ENCODE data around the gene PDGFB.

Gene PDGFB

DNA sequence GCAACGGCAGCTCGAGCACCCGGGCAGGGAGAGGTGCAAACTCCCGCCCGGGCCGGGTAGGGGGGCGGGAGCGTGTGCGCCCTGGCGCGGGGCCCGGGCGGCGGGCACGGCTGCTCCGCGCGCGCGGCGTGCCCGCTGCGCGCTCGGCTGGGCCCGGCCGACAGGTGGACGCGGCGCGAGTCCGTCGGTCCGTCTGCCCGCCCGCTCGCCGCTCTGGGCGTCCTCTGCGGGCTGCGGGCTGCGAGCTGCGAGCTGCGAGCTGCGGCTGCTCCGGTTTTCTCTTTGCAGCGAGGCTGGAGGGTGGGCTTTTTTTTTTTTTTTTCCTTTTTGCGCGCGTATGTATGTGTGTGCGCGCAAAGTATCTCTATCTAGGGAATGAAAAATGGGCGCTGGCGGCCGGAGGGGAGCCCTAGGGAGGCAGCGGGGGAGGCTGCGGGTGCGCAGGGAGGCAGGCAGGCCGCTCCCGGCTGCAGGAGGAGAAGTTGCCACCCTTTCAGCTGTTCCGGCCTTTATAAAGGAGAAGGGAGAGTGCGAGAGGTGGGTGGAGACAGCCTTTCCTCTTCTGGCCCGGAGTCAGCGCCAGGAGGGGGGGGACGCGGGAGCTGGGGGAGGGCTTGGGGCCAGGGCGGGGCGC, at the start of gene PDGFB:
Gene PDGFB (minus strand): TSS at position 487 of the 634 bp plus-strand sequence. CDS start 1,019 bp downstream, outside the sequence.
- no peak for DNase-seq

DNA sequence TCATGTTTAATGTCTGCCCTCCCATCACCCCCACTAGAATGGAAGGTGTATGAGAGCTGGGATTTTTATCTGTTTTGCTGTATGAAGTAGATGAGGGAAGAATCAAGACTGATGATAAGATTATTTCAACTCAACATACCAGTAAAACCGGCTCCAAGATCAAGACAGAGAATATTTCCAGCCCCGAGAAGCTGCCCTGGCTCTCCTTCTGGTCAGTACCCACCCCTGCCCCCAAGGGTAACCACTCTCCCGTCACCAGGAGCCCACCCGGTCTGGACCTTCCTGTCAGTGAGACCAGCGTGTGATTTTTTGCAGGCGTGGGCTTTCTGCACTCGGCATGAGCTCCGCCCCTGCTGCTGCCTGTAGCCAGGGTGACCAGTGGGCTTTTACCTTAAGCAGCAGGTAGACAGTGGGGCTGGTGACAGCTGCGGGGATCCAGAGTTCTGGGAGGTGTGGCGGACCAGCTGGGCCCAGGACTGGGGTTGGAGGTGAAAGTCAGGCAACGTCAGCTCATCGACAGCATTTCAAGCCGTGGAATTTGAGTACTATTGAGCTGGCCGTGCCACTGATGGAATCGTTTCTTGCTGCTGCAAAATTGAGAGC, 49.1 kb upstream of the PDGFB start:
- DNase-seq: no peak

DNA sequence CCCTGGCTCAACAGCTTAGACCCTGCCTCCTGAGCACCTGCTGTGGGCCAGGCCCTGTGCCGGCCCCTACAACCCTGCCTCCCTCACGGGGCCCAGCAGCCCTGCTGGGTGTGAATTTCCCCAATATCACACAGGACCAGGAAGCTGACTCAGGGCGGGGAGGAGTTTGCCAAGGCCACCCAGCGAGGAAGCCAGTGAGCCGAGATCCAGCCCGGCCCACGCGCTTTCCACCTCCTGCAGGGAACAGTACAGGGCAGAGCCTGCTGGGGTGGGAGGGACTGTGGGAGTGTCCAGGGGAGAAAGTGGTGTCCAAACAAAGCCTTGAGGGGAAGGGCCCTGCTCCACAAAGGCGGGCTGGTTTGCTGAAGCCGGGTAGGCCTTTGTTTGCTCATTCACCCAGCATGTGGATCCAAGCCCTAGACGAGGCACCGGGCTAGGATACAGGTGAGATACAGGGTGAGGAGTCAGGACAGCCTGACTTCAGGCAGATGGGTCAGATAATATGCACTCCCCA, 47.8 kb upstream of the PDGFB start:
- no peak for DNase-seq

DNA sequence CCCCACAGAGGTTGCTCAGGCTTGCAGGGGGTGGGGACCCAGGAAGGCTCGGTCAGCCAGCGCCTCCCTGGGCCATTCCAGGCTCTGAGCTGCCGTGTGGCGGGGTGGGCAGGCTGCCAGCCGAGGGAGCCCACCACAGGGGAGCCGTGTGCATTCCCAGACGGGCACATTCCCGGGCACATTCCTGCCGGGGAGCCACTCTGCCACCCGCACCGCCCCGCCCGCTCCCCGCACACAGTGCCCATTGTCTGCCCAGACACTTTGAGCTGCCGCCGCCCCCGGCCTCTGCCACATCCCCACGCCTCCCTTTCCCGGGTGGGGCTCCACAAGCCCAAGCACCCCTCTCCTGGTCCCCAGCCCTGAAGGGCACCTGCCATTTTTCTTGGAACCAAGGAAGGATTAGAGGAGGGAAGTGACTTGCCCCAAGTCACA, 47.3 kb upstream of the PDGFB start:
- no peak for DNase-seq

DNA sequence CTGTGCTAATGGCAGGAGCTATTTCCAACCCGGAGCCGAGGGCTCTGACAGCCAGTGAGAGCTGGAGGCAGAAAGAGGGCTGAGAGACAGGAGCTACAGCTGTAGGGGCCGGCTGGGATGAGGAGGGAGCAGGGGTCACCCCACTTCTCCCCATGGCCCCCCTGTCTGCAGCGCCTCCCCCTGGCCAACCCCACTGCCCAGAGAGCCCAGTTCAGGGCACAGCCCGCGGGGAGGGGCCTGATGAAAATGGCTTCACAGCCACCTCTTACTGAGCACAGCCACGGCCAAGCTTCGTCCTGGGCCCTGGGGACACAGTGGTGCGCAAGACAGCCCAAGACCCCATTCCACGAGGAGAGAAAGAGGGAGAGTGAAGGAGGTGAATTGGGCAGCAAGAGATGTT, 46.7 kb upstream of the PDGFB start:
- DNase-seq: no peak

DNA sequence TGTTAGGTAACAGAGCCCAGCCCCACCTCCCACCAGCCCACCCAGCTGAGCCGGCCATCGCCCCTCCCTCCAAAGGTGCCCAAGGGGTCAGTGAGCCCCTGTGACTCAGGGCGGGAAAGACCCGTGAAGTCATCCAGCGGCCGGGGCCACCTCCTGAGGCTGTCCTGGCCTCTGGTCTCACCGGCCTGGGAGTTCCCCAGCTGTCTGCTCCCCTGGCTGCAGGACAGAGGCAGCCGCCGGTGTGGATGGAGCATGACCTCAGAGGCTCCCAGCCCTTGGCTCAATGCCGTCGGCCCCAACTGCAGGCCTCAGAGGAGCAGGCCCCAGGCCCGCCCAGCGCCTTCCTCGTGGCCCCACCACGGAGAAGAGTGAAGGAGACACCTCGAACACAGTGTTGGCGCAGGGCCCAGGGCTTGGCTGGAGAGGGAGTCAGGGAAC, 46.0 kb upstream of the PDGFB start:
- no peak for DNase-seq

DNA sequence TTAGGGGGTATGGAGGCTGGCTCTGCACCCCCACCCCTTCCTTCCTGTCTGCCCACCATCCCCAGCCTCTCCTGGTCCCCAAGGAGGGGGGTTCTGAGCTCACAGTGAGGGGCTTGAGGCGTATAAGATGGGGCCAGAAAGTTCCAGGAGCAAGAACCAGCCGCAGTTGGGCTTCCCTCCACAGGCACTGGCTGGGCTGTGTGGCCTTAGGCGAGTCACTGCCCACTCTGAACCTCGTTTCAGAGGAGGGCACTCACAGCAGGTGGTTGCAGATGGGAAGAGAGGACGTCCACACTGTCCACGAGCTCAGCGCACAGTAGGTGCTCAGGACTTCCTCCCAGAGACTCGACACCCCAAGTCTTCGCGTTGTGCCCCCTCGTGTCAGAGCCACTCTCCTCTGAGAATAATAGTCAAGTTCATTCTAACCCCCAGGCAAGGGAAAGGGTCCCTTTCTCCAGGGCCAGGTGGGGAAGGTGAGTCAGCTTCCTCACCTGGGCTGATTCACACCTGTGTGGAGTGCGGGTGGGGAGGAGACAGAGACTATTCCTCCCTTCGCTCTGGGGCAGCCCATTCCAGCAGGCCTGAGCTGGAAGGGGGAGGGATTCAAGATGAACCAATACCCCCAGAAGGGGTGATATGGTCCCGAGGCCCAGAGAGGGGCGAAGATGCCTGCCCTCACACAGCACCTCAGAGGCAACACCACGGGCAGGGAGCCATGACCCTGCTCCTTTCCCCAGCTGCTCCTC, 45.4 kb upstream of the PDGFB start:
- no peak for DNase-seq

DNA sequence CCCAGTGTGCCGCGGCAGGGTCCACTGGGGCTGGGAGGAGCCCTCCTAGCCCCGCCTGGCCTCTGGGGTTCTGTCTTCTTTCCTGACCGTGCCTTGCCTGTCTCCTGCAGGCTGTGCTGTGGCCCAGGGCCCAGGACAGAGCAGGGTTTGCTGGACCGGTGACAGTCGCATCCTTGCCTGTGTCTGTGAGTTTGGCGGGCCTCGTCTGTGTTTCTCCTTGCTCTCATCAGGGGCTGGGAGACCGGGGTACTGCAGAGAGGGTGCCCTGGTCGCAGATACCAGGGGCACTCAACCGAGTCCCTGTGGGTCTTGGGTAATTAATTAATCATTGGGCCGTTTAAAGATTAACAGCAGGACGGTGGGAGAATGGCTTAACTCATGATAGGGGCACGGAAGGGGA, 44.8 kb upstream of the PDGFB start:
- no peak for DNase-seq

DNA sequence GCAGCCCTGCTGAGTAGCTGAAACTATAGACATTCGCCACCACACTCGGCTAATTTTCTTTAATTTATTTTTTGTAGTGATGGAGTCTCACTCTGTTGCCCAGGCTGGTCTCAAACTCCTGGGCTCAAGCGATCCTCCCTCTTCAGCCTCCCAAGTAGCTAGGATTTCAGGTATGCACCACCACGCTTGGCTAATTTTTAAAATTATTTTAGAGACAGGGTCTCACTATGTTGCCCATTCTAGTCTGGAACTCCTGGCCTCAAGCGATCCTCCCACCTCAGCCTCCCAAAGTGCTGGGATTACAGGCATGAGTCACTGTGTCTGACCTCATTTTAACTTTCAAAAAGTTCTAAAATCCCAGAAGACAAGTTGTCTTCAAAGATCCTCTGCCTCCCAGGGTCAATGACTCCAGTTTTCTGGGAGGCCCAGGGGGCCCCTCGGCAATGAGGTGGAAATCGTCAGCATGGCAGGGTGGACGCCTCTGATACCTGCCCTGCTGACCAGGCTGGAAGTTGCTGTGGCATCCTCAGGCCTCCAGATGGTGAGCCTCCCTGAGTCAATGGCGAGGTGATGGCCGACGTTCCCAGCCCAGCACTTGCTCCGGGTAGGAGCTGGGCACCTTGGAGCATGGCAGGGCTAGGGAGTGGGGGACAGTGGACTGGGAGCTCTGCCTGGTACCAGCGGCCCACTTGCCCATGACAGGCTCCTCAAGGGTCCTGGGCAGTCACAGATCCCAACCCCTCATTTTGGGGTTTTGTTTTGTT, 43.5 kb upstream of the PDGFB start:
- DNase-seq: no peak

DNA sequence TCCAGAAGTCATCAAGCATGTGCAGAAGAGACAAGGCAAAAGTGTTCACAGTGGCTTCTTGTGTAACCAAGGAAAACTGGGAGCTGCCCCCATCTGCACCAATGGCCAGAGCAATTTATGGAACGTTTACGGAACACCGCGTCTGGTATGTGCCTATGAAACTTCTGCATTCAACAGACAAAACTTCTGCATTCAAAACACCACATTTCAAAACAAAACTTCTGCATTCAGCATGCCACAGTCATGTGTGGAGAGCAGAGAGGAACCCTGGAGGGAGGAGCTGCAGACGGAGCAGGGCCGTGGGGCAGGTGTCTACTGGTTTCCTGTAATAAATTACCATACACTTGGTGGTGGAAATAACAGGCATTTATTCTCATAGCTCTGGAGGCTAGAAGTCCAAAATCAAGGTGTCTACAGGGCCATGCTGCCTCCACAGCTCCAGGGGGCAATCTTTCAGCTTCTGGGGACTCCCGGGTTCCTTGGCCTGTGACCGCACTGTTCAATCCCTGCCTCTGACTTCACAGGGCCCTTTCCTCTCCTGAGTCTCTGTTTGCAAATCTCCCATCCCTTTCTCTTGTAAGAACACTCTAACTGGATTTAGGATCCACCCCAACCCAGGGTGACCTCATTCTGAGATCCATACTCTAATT, 42.4 kb upstream of the PDGFB start:
- DNase-seq: no peak

DNA sequence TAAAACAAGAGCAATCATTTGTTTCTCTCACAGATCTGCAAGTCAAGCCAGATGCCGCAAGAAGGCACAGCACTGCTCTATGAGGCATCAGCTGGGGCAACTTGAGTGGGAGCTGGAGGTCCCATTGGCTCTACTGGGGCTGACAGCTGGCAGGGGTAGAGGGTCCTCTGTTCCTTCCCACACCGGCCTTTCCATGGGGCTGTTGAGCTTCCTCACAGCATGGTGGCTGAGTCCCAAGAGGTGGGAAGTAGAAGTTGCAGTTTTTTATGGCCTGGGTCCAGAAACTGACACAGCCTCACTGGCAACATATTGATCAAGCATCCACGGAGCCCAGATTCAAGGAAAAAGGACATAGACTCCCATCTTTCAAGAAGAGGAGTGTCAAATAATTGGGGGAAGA, 40.2 kb upstream of the PDGFB start:
- DNase-seq: no peak

DNA sequence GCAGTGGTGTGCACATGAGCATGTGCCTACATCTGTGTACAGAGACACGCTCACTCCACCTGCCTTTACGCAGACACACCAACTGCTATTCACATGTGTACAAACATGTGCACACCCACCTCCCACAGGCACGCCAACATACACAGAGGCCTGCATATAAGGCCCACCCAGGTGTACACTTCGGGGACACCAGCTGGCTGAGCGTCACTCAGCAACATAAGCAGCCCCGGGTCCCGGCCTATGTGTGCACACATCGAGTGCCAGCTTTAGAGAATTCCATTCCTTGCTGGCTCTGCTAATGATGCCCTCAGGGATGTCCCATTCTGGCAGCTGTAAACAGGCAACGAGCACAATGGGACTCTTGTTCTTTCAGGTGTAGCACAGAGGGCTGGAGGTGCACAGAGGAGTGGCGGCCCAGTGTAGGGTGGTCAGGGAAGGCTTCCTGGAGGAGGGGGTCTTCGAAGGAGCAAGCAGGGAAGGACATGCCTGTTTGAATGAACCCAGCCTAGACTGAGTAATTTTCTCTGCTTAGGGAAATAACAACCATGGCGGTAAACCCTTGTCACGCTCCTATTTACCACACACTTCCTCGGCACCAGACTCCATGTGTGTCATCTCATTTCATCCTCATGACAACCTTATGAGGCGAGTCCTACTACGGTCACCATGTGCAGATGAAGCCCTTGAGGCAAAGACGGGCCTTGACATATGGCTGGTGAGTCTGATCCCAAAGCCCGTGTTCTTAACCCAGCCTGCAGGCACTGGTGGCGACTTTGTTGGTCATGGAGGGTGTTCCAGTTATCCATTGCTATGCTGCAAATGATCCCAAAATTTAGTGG, 39.6 kb upstream of the PDGFB start:
- DNase-seq: no peak

DNA sequence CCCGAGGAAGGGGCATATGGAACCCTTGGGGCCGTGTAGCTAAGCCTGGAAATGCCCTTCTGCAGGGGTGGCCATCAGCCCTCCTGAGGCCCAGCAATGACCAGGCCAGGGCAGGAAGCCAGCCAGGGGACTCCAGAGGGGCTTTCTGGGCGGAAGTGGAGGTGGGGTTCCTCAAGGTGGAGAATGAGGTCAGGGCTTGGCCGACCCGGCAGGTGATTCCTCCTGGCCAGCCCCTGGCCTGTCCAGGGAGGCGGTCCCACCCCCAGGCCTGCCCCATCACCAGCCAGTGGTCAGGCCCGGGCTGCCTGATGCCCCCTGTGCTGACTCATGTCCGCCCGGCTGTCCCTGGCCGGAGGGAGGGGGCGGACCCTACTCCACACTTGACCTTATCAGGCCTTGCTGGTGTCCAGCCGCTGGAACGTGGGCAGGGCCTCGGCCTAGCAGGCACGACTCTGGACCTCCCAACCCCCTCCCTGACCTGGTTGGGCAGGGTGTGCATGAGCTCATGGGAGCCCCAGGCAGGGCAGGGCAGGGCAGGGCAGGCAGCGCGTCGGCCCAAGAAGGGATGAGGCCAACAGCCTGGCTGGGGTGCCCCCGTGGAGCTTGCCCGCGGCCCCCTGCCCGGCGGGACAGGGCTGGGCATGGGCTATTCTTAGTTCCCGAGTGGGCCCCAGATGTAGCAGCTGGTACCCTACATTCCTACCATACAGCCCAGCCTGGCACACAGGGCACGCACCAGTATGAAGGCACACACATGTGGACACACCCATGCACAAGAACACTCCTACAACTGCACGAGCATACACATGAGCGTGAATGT, 38.8 kb upstream of the PDGFB start:
- DNase-seq: no peak

DNA sequence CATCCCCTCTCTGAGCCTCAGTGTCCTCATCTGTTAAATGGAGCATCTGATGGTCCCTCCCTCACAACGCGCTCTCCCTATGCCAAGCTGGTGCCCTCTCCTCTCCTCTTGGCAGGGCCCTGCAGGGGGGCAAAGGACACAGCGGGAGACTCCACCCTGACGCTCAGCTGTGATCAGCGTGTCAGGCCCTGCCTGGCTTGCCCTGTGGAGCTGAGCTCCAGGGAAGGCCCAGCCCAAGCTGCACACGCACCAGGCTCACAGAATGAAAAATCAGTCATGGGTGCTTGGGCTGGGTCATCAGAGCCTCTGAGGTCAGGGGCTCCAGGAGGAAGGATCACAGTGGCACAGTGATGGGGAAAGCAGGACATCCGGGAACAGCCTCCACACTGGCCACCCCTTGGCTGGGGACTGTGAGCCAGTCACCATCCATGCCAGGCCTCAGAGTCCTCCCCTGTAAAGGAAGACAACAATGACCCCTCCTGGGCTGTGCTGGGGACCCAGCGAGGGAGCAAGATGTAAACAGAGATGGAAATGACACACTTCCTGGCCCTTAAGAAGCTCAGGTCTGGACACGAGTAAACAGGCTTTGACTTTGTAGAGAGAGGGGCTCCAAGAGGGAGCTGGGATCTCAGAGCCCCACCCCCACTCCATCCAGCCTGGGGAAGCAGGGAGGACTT, 38.0 kb upstream of the PDGFB start:
- DNase-seq: no peak

DNA sequence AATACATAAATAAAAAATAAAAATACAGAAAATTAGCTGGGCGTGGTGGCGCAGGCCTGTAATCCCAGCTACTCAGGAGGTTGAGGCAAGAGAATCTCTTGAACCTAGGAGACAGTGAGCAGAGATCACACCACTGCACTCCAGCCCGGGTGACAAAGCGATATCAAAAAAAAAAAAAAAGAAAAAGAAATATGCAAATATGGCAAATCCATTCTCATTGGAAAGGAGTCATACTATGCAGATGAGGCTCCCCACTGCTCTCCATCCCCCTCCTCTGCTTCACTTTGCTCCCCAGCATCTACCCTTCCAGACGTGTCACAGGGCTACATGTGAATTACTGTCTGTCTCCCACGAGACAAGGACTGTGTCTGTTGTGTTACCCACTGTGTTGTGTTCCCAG, 36.3 kb upstream of the PDGFB start:
- DNase-seq: no peak

DNA sequence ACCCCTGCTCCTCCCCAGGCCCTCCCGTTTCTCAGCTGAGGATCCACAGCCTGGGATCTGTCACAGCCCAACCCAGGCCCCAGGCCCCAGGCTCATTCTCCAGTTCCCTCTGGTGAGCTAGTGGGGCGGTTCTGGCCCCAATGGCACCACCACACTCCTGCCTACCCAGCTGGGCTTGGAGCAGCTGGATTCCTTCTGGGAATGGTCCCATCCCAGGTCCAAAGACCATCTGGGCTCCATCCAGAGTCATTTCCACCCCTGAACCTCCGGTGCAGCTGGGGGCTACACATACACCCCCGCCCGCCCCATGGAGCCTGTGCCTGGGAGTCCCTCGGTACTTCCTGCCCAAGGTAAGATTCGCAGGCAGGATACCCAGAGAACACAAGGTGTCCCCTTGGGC, 35.5 kb upstream of the PDGFB start:
- no peak for DNase-seq

DNA sequence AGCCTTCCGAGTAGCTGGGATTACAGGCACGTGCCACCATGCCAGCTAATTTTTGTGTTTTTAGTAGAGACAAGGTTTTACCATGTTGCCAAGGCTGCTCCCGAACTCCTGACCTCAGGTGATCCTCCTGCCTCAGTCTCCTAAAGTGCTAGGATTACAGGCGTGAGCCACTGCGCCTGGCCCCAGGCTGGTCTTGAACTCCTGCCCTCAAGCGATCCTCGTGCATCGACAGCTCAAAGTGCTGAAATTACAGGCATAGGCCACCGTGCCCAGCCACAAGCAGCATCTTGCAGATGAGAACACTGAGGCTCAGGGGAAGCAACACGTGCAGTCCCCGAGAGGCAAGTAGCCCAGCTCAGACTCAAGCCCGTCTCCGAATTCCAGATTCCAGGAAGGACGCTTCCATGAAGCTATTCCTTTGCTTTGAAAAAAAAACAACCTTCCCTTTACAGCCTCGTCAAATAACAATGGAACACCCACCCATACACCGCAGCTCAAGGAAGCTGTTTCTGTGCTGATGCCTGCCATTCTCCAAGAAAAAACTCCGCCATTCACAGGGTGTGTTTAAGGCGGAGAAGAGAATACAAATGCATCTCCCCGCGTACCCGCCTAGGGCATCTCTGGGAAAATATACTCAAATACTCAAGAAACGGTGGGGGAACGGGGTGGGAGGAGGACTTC, 34.5 kb upstream of the PDGFB start:
- DNase-seq: no peak

DNA sequence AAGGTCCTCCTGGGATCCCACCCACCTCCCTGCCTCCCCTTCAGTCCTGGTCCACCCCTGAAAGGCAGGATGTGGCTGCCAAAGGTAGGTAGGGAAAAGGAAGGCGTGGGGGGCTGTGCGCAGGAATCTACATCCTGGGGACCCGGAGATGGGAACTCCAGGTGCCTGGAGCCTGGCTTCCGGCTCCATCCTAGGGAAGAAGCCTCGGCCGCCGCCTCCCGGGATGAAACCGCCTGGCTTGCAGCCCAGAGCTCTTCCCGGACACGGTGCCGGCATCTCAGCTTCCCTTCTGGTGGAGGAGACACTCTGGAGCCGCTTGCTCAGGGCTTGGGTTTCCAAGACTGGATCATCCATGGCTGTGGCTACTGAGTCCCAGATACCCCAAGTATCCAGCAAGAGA, 33.3 kb upstream of the PDGFB start:
- DNase-seq: no peak

DNA sequence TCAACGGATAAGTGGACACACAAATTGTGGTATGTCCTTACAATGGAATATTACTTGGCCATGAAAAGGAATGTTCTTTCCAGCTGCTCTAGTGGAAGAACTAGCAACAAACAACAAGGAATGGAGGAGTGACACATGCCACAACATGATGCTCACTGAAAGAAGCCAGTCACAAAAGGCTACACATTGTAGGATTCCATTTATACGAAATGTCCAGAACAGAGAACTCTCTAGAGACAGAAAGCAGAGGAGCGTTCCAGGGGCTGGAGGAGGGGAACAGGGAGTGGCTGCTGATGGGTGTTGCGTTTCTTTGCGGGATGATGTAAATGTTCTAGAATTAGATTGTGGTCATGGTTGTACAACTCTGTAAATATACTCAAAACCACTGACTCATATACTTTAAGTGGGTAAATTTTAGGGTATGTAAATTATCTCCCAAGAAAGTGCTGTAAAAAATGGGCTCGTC, 32.4 kb upstream of the PDGFB start:
- DNase-seq: no peak

Data from activated T-cell treated with anti-CD3 and anti-CD28 coated beads for 4 hours (primary cell).